Fibroblast of villous mesenchyme (primary cell): ENCODE measurements around the gene PDE4D. TPM values are rescaled to one million over a fixed set of nuclear protein-coding genes. Genes with fewer than 3 reads are reported as not detected.

Experiments used
- DNase-seq: peaks from one replicate; pipeline ENCODE4 v3.0.0-alpha.2; 2010; ENCODE audit warnings: low read depth
- H3K4me3 ChIP-seq: 2 replicates; pipeline ENCODE4 v1.5.1; 2011; ENCODE audit warnings: low read depth, mild to moderate bottlenecking, low read length
- total RNA-seq: library from RNA; depleted of rRNA; stranded (reverse); fragments of >200 nt; gene quantifications from 2 replicates; pipeline ENCODE4 v1.2.3, GENCODE V29; 2012
- TF ChIP-seq, protein P1 (sequence below): IDR thresholded peaks from 2 replicates; pipeline ENCODE4 v1.5.1; 2012; ENCODE audit warnings: low read depth, mild to moderate bottlenecking, low read length; ENCODE audit not compliant: insufficient read depth

The PDE4D gene
- total RNA-seq, 1 donor: 6.0 TPM

DNA sequence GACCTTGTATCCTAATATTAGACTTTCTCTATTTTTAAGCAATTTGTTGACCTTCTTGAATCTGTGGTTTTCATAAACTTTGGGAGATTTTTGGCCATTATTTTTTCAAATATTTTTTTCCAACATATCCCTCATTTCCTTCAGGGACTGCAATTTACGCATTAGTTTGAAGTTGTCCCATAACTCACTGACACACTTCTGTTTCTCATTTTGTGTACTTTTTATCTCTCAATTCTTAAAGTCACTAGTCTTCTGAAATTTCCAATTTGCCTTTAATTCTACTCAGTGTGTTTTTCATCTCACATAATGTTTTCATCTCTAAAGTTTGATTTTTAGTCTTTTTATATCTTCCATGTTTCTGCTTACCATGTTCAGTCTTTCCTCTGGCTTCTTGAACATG is 953.9 kb downstream of the PDE4D start:
- no peak overlapping the region for H3K4me3 ChIP-seq

DNA sequence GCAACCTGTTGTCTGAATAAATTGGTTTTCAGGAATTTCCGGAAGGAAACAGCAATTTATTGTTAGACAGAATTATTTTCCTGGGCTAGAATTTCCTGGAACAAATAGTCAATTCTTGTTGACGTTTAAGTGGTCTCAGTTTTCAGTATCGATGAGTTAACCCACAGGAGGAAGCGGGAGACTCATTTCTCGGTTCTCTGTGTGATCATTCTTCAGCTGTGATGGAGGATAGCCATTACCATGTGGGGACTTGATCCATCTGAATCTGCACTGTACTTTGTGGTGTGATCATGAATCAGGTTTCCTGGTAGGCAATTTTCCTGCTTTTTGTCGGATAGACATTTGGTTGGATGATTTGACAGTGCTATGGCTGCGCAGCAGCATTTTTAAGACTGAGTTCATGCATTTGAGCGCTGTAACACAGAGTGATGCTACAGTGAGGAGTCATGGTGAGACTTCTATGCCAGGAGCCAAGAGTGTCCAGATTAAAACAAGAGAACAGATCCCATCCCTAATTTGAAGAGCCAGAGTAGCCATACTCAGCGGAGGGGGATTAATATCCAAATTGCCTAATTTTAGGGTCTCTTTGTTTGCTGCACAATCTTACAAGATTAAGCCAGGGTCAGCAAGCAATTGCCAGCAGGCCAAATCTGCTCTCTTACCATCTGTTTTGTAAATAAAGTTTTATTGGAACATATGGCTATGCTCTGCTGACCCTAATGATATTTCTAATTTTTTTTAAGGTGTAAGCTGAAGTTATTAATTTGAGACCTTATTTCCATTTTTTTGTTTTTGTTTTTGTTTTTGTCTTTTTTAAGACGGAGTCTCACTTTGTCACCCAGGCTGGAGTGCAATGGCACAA is 954.7 kb downstream of the PDE4D start:
- H3K4me3 ChIP-seq: no peak overlapping the region
- no peak for DNase-seq
- TF ChIP-seq, protein P1, sequence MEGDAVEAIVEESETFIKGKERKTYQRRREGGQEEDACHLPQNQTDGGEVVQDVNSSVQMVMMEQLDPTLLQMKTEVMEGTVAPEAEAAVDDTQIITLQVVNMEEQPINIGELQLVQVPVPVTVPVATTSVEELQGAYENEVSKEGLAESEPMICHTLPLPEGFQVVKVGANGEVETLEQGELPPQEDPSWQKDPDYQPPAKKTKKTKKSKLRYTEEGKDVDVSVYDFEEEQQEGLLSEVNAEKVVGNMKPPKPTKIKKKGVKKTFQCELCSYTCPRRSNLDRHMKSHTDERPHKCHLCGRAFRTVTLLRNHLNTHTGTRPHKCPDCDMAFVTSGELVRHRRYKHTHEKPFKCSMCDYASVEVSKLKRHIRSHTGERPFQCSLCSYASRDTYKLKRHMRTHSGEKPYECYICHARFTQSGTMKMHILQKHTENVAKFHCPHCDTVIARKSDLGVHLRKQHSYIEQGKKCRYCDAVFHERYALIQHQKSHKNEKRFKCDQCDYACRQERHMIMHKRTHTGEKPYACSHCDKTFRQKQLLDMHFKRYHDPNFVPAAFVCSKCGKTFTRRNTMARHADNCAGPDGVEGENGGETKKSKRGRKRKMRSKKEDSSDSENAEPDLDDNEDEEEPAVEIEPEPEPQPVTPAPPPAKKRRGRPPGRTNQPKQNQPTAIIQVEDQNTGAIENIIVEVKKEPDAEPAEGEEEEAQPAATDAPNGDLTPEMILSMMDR: no peak

More for the DNA sequence above, 953.9 kb downstream of the PDE4D start:
- TF ChIP-seq, protein P1: no peak
- no peak for DNase-seq

DNA sequence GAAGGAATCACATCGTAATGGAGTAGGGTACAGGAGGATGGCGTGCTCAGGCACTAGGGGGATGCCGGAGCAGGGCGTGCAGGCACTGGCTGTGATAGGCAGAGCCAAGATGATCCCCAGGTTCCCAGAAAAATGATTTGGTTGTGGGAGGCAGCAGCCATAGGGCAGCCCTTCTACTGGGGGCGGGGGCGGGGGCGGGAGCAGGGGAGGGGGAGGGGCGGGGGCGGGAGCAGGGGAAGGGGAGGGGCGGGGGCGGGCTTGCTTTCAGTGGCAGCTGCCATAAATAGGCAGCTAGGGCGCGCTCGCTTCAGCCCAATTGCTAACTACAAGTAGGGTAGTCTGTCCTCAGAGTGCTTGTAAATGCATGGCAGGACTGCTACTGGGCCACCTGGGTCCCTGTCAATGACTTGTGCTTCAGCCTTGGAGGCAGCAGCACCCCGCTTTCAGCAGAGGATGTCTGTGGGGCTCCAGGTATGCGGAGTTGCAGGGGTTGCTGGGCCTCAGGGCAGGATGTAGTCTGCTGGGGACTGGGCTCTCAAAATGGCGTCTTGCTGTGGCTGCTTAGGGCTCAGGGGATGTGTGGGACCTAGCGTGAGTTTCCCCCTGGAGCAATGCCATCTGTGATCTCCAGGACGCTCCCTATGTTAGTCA is 956.4 kb downstream of the PDE4D start:
- peak; percentile 10 for DNase-seq
- H3K4me3 ChIP-seq: peak overlapping the region; percentile 35
- TF ChIP-seq, protein P1: no peak

DNA sequence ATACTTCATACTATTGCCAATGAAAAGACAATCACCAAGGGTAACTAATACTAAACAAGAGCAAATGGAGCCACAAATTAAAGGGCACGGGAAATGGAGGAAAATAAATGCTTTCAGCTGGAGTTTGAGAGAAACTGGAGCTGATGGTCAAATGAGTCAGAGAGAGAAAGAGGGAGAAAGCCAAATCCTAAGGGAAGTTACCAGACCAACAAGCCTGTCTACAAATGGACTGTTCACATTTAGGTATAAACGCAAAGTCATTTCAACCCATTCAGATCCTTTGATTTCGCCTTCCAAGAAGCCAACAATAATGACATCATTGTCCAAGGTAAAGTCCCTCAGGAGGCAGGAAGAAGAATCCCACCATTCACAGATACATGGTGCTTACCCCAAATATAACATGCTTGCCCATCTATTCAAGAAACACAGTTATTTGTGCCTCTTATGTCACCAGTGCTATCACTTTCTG is 958.9 kb downstream of the PDE4D start:
- TF ChIP-seq, protein P1: no peak
- no peak overlapping the region for H3K4me3 ChIP-seq
- DNase-seq: no peak

DNA sequence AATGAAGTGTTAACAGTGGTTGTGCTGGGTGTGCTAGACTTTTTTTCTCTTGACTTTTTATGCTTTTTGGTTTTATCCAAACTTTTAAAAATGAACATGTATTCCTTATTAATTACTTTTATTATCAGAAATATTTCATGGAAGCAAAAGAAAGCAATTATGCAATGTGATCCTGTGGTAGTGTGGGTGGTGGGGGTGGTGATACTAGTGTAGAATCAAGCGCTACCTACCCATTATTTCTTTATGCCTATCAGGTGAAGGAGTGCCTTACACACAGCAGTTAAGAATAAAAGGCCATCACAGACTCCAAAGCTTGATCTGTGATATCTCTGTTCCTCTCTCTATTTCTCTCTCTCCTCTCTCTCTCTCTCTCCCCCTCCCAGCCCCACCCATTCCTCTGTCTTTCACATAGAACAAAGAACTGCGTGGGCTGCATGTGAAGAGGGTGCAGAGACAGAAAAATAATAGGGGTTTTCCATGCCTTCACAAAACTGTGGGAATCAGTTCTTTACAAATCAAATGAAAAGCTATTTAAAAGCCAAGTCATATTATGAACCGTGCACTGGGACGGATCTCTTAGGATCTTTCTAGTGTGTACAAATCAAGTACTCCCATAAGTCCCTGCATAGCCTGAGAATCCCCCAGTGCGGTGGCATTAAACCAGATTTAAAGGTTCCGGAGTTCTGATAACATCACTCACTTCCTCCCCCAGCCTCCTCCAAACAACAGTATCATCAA is 959.5 kb downstream of the PDE4D start:
- DNase-seq: no peak
- no peak overlapping the region for H3K4me3 ChIP-seq
- TF ChIP-seq, protein P1: no peak

DNA sequence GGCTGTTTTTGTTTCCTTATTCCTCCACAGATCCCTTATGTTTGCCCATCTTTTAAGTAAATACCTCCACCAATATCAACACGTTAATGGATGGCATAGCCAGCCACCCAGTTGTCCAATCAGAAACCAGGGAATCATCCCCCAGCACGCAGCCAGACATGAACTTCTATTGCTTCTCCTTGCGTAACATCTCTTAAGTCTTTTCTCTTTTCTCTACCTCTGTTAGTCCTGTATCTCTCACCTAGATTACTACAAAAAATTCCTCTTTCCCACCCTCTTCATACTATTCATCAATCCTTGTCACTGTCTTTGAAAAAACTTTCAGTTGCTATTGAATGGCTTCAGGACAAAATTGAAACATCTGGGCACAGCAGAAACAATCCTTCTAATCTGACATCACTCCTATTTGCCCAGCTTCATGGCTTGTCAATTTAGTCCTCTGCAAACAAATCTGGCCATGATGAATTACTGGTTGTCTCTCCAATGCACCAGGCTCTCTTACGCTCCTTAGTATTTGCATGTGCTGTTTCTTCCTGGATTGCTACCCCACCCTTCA is 961.4 kb downstream of the PDE4D start:
- TF ChIP-seq, protein P1: no peak
- no peak for DNase-seq
- no peak overlapping the region for H3K4me3 ChIP-seq
